GM23338 (cell line): ENCODE measurements around the gene RAD51B. TPM values are rescaled to one million over a fixed set of nuclear protein-coding genes. Genes with fewer than 3 reads are reported as not detected.

Source experiments
- ATAC-seq: fragments of 200-7000 bp; cut with Tn5 transposase; 3 replicates; pipeline ENCODE4 v1.9.1; 2020
- DNase-seq: peaks from one replicate; pipeline ENCODE4 v3.0.0-alpha.2; 2015; ENCODE audit warnings: low spot score
- H2AFZ ChIP-seq: fragments of 200-600 bp; sonication (generic); 2 replicates; pipeline ENCODE4 v1.8.0; 2016; ENCODE audit warnings: antibody characterized with exemption, mild to moderate bottlenecking, moderate library complexity
- H3F3A ChIP-seq: fragments of 200-600 bp; sonication (generic); replicated peaks from 2 replicates; pipeline ENCODE4 v1.8.0; 2017; ENCODE audit warnings: antibody characterized with exemption, mixed run types, low read depth
- H3K27ac ChIP-seq: fragments of 200-600 bp; sonication (generic); 2 replicates; pipeline ENCODE4 v1.6.1; 2016; ENCODE audit warnings: low read depth
- H3K27me3 ChIP-seq: fragments of 200-600 bp; sonication (generic); 2 replicates; pipeline ENCODE4 v1.8.0; 2016; ENCODE audit warnings: mild to moderate bottlenecking, mixed run types, moderate library complexity; ENCODE audit not compliant: insufficient read depth
- H3K36me3 ChIP-seq: fragments of 200-600 bp; sonication (generic); 2 replicates; pipeline ENCODE4 v1.8.0; 2016; ENCODE audit warnings: mild to moderate bottlenecking; ENCODE audit not compliant: insufficient read depth
- H3K4me1 ChIP-seq: fragments of 200-600 bp; sonication (generic); 2 replicates; pipeline ENCODE4 v1.8.0; 2016; ENCODE audit warnings: mild to moderate bottlenecking, moderate library complexity; ENCODE audit not compliant: insufficient read depth
- H3K4me2 ChIP-seq: fragments of 200-600 bp; sonication (generic); 2 replicates; pipeline ENCODE4 v1.7.1; 2017; ENCODE audit warnings: mixed run types
- H3K4me3 ChIP-seq: fragments of 200-600 bp; sonication (generic); 2 replicates; pipeline ENCODE4 v1.6.1; 2016; ENCODE audit warnings: mixed run types
- H3K79me2 ChIP-seq: fragments of 200-600 bp; sonication (generic); replicated peaks from 2 replicates; pipeline ENCODE4 v1.8.0; 2017; ENCODE audit warnings: mild to moderate bottlenecking; ENCODE audit not compliant: insufficient read depth
- H3K9me2 ChIP-seq: fragments of 200-600 bp; sonication (generic); 2 replicates; pipeline ENCODE4 v1.8.0; 2017; ENCODE audit not compliant: insufficient read depth
- H4K20me1 ChIP-seq: fragments of 200-600 bp; sonication (generic); replicated peaks from 2 replicates; pipeline ENCODE4 v1.8.0; 2017; ENCODE audit warnings: mild to moderate bottlenecking; ENCODE audit not compliant: insufficient read depth
- H3K27ac Mint-ChIP-seq: 2 replicates; pipeline ENCODE4 v1.8.0; 2020; ENCODE audit warnings: inconsistent platforms, mild to moderate bottlenecking, moderate library complexity, mixed read lengths
- H3K27me3 Mint-ChIP-seq: 3 replicates; pipeline ENCODE4 v1.8.0; 2022; ENCODE audit warnings: low read depth, mild to moderate bottlenecking, moderate library complexity, mixed read lengths, inconsistent platforms; ENCODE audit not compliant: insufficient read depth, poor library complexity
- H3K36me3 Mint-ChIP-seq: 3 replicates; pipeline ENCODE4 v1.8.0; 2021; ENCODE audit warnings: low read depth, mild to moderate bottlenecking, inconsistent platforms, moderate library complexity, mixed read lengths
- H3K4me1 Mint-ChIP-seq: 3 replicates; pipeline ENCODE4 v1.8.0; 2020; ENCODE audit warnings: mild to moderate bottlenecking, inconsistent platforms, mixed read lengths
- H3K4me3 Mint-ChIP-seq: 3 replicates; pipeline ENCODE4 v1.8.0; 2021; ENCODE audit warnings: moderate library complexity, mild to moderate bottlenecking, inconsistent platforms, mixed read lengths
- H3K9me3 Mint-ChIP-seq: 3 replicates; pipeline ENCODE4 v1.8.0; 2020; ENCODE audit warnings: moderate library complexity, mild to moderate bottlenecking, inconsistent platforms, mixed read lengths
- CREB1 ChIP-seq: fragments of 250-450 bp; sonication (Bioruptor Pico); IDR thresholded peaks from 2 replicates; pipeline ENCODE4 v1.5.0; 2020; ENCODE audit warnings: low read depth, mild to moderate bottlenecking, moderate library complexity
- ETS1 ChIP-seq: IDR thresholded peaks from 2 replicates; pipeline ENCODE4 v1.6.1; 2016; ENCODE audit warnings: antibody characterized with exemption
- EZH2 ChIP-seq: fragments of 200-600 bp; sonication (generic); IDR thresholded peaks from one replicate; pipeline ENCODE4 v1.8.0; 2017; ENCODE audit warnings: antibody characterized with exemption, mild to moderate bottlenecking, low read depth; ENCODE audit not compliant: unreplicated experiment
- EZH2phosphoT487 ChIP-seq: fragments of 200-600 bp; sonication (generic); IDR thresholded peaks from one replicate; pipeline ENCODE4 v1.8.1; 2018; ENCODE audit warnings: antibody characterized with exemption; ENCODE audit not compliant: unreplicated experiment
- JUNB ChIP-seq: IDR thresholded peaks from one replicate; pipeline ENCODE4 v1.6.1; 2016; ENCODE audit warnings: antibody characterized with exemption; ENCODE audit not compliant: unreplicated experiment
- REST ChIP-seq: IDR thresholded peaks from one replicate; pipeline ENCODE4 v1.6.1; 2018; ENCODE audit warnings: antibody characterized with exemption; ENCODE audit not compliant: unreplicated experiment
- STAT1 ChIP-seq: IDR thresholded peaks from one replicate; pipeline ENCODE4 v1.6.1; 2016; ENCODE audit warnings: antibody characterized with exemption; ENCODE audit not compliant: unreplicated experiment
- ZNF114 ChIP-seq: fragments of 250-450 bp; sonication (Bioruptor Pico); IDR thresholded peaks from 2 replicates; pipeline ENCODE4 v1.5.0; 2020; ENCODE audit warnings: mild to moderate bottlenecking, moderate library complexity
- ZNF462 ChIP-seq: fragments of 250-450 bp; sonication (Bioruptor Pico); IDR thresholded peaks from 2 replicates; pipeline ENCODE4 v1.5.0; 2020; ENCODE audit warnings: mild to moderate bottlenecking, moderate library complexity
- polyA plus RNA-seq: library from polyadenylated mRNA; unstranded; fragments of >200 nt; fragmentation: Nextera tagmentation; extraction: Ambion mirVana; gene quantifications from 2 replicates; pipeline ENCODE4 v1.2.1, GENCODE V29; 2016
- total RNA-seq: library from RNA; depleted of rRNA; stranded (reverse); fragments of >200 nt; shearing (Covaris generic); gene quantifications from 2 replicates; pipeline ENCODE4 v1.2.3, GENCODE V29; 2014
- TF ChIP-seq, protein P1 (sequence below), 2 experiments: fragments of 200-600 bp in 1 of 2; sonication (generic) in 1 of 2; conservative IDR thresholded peaks; 2 replicates each; pipeline versions ENCODE4 v1.5.1 to v1.6.1; 2016 to 2017; ENCODE audit warnings: antibody characterized with exemption in 2 of 2, low read depth in 2 of 2, mild to moderate bottlenecking in 2 of 2, moderate library complexity in 1 of 2

RAD51B gene
- total and polyA plus RNA-seq, 2 experiments from 2014 or later: 15.7 to 29.1 TPM

GRCh38 chr14:68626386-68626785 lies 806.8 kb downstream of the RAD51B start (continued):
- TF ChIP-seq REST (no peak), ZNF114 (no peak), CREB1 (CRISPR knock-in tag) (no peak), JUNB (no peak), STAT1 (no peak), ETS1 (no peak)
- TF ChIP-seq, protein P1, sequence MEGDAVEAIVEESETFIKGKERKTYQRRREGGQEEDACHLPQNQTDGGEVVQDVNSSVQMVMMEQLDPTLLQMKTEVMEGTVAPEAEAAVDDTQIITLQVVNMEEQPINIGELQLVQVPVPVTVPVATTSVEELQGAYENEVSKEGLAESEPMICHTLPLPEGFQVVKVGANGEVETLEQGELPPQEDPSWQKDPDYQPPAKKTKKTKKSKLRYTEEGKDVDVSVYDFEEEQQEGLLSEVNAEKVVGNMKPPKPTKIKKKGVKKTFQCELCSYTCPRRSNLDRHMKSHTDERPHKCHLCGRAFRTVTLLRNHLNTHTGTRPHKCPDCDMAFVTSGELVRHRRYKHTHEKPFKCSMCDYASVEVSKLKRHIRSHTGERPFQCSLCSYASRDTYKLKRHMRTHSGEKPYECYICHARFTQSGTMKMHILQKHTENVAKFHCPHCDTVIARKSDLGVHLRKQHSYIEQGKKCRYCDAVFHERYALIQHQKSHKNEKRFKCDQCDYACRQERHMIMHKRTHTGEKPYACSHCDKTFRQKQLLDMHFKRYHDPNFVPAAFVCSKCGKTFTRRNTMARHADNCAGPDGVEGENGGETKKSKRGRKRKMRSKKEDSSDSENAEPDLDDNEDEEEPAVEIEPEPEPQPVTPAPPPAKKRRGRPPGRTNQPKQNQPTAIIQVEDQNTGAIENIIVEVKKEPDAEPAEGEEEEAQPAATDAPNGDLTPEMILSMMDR (conservative IDR thresholded peaks at IDR 0.05; ENCODE audit: low read depth in 2 of 2): no peak

DNA sequence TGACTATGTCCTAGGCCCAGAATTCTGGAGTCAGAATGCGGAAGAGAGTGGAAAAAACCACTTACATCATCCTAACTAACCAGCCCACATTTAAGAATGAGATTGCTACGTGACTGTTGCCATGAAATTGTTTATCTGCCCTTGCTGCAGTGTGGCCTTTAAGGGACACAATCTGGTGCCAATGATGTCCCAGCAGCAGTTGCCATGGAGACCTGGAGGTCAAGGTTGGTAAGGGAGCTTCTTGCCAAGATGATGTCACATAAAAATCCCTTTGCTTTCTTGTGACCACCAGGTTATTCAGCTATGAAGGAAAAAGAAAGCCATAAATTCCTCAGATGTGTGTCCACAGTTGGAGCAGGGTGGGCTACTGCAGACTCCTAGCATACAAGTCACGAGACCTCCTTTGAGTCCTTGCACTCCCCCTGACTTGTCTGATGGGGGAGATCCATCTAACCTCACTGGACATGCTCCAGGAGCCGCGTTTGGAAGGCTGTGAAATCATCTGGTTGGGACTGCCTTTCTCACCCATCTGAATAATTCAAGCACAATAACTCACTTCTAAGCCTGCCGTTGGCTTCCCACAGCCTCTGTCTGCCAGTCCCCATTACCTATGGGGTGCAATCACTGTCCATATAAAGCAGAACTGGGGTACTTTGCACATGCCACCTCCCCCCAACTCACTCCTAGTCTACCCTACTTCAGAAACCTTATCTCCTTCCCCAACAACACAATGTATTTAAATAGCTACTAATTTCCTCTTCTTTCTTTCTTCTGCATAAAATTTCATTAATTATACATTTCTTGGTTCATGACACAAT lies 807.7 kb downstream of the RAD51B start:
- TF ChIP-seq EZH2: no peak
- no peak for TF ChIP-seq ZNF114
- no peak for TF ChIP-seq ZNF462 (CRISPR knock-in tag)
- no peak for TF ChIP-seq JUNB
- TF ChIP-seq ETS1: no peak
- no peak for TF ChIP-seq EZH2phosphoT487
- DNase-seq (no peak), ATAC-seq (no peak)
- no peak overlapping the region for H3K4me3 ChIP-seq
- H3K36me3 ChIP-seq: no peaks in the 10 kb centered on the region
- Mint-ChIP-seq H3K36me3 (no peaks in the 10 kb centered on the region; the same call in 2 of the 3 replicates), H3K9me3 (no peaks in the 10 kb centered on the region), H3K27me3 (peaks cover 20% of the 10 kb centered on the region), H3K4me3 (no peak overlapping the region), H3K4me1 (peaks cover 26% of the 10 kb centered on the region), H3K27ac (no peak overlapping the region)
- H2AFZ ChIP-seq: no peak overlapping the region
- H3K4me1 ChIP-seq: peaks cover 13% of the 10 kb centered on the region
- H3K27me3 ChIP-seq: no peaks in the 10 kb centered on the region
- no peaks in the 10 kb centered on the region for H3K9me2 ChIP-seq
- no peaks in the 10 kb centered on the region for H3F3A ChIP-seq
- H3K27ac ChIP-seq: no peak overlapping the region
- no peak overlapping the region for H3K4me2 ChIP-seq
- H3K79me2 ChIP-seq: no peaks in the 10 kb centered on the region
- no peaks in the 10 kb centered on the region for H4K20me1 ChIP-seq
